BJ (cell line): ENCODE data around the gene MAML3. TPM values are rescaled to one million over a fixed set of nuclear protein-coding genes. Genes with fewer than 3 reads are reported as not detected.

ENCODE experiments used
- CTCF ChIA-PET: fragments of 350-600 bp; formaldehyde crosslinking; extraction: SDS; loops from one replicate; lab custom pipeline; 2021; ENCODE audit warnings: antibody characterized with exemption, inconsistent platforms; lab: Yijun Ruan, JAX
- POLR2A ChIA-PET: fragments of 300-600 bp; sonication (Branson Sonifier 250); formaldehyde crosslinking; extraction: SDS; loops from one replicate; lab custom pipeline; 2021; ENCODE audit warnings: antibody characterized with exemption; lab: Charles Lee
- DNase-seq: peaks from one replicate; pipeline ENCODE4 v3.0.0-alpha.2; 2011; ENCODE audit warnings: low read depth
- H3K27me3 ChIP-seq: 2 replicates; pipeline ENCODE4 v1.6.0; 2011; ENCODE audit warnings: low read length; ENCODE audit not compliant: control insufficient read depth, insufficient read depth
- H3K36me3 ChIP-seq: 2 replicates; pipeline ENCODE4 v1.5.1; 2011; ENCODE audit warnings: low read length; ENCODE audit not compliant: control insufficient read depth, insufficient read depth
- H3K4me3 ChIP-seq: 2 replicates; pipeline ENCODE4 v1.5.1; 2011; ENCODE audit warnings: low read depth, mild to moderate bottlenecking, control low read depth, low read length
- polyA plus RNA-seq: library from polyadenylated mRNA; depleted of rRNA; stranded (reverse); fragments of >200 nt; gene quantifications from 2 replicates; pipeline ENCODE4 v1.2.3, GENCODE V29; 2011
- TF ChIP-seq, protein P1 (sequence below): IDR thresholded peaks from 2 replicates; pipeline ENCODE4 v1.5.1; 2011; ENCODE audit warnings: low read depth, mild to moderate bottlenecking, control low read depth, inconsistent platforms, low read length, moderate library complexity; ENCODE audit not compliant: insufficient read depth

Gene MAML3
- polyA plus RNA-seq, 1 experiment: 1.6 TPM

DNA sequence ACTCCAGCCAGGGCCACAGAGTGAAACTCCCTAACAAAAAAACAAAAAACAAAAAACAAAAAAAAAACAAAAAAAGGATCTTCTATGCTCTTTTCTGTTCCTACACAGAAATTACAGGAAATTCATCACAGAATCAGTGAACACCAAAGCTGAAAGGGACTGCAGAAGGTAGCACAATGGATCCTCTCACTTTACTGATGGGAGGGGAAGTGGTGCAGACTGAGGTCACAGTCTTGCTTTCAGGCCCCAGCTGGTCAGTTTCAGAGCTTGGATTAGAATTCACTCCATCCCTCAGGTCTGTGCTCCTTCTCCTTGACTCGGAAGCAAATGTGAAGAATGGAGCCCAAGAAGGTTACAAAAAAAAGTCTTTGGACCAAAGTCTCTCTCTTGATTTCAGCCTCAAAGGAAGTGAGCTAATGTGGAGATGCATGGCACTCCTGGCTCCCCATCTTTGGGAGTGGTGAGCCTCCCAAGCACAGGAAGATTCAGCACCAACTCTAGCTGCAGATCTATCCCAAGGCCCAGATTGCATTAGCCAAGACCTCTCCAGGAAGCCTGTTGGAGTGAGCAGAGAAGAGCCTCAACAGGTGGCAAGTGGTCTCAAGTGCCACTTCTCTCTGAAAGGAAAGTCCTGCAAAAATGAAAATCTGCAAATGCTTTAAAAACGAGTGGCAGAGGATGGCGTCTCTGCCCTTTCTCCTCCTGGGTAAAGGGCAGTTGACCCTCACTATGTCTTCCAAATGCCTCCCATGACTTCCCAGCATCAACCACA is 176.0 kb downstream of the MAML3 start:
- Histone ChIP-seq H3K36me3 (no peaks in the 10 kb centered on the region), H3K27me3 (no peaks in the 10 kb centered on the region; the same call in 1 of the 2 replicates), H3K4me3 (no peak overlapping the region)
- POLR2A ChIA-PET: no interaction called here
- CTCF ChIA-PET: no interaction called here
- TF ChIP-seq, protein P1, sequence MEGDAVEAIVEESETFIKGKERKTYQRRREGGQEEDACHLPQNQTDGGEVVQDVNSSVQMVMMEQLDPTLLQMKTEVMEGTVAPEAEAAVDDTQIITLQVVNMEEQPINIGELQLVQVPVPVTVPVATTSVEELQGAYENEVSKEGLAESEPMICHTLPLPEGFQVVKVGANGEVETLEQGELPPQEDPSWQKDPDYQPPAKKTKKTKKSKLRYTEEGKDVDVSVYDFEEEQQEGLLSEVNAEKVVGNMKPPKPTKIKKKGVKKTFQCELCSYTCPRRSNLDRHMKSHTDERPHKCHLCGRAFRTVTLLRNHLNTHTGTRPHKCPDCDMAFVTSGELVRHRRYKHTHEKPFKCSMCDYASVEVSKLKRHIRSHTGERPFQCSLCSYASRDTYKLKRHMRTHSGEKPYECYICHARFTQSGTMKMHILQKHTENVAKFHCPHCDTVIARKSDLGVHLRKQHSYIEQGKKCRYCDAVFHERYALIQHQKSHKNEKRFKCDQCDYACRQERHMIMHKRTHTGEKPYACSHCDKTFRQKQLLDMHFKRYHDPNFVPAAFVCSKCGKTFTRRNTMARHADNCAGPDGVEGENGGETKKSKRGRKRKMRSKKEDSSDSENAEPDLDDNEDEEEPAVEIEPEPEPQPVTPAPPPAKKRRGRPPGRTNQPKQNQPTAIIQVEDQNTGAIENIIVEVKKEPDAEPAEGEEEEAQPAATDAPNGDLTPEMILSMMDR: no peak
- DNase-seq: no peak

DNA sequence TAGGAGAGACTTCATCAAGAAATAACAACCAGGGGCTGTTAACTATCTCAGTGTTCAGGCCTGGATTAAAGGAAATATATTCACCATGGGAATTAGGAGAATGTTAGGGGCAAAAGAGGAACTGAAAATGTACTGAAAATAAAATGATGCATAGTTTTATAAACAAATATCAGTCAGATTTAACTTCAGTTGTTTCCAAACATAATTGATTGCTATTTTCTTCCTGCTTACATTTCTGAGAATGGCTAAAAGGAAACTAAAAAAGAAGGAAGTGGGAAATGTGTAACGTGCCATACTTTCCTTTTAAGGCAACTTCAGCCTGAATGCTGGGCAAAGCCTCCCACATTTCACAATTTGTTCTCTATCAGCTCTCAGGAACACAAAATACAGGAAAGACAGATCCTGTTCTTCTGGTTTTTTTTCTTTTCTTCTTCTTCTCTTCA is 178.1 kb downstream of the MAML3 start:
- TF ChIP-seq, protein P1: no peak
- DNase-seq: no peak
- Histone ChIP-seq H3K27me3 (no peaks in the 10 kb centered on the region; the same call in 1 of the 2 replicates), H3K36me3 (no peaks in the 10 kb centered on the region), H3K4me3 (no peak overlapping the region)
- ChIA-PET POLR2A (no interaction called here), CTCF (no interaction called here)

DNA sequence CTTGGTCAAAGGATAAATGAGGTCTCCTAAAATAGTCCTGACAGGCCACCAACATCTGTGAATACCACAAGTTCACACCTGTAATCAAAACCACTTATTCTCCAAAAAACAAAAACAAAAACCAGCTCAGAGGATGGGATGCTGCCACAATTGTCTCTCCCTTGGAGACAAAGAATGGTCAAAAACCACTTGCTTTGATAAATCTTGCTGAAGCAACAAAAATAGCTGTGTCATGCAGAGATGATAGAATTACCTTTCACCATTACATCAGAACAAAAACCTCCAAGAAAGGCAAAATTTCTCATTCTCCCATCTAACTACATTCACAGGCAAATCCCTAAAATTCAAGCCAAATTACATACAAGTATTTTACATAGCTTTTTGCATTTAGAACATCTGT is 180.4 kb downstream of the MAML3 start:
- ChIA-PET POLR2A (no interaction called here), CTCF (interaction anchor here (1.3 kb wide), 1 partner anchor 17 kb away, joined by 5 read pairs; no protein-coding TSS in a partner anchor)
- no peaks in the 10 kb centered on the region for H3K27me3 ChIP-seq
- no peak for DNase-seq
- no peak overlapping the region for H3K4me3 ChIP-seq
- TF ChIP-seq, protein P1: no peak
- no peaks in the 10 kb centered on the region for H3K36me3 ChIP-seq

DNA sequence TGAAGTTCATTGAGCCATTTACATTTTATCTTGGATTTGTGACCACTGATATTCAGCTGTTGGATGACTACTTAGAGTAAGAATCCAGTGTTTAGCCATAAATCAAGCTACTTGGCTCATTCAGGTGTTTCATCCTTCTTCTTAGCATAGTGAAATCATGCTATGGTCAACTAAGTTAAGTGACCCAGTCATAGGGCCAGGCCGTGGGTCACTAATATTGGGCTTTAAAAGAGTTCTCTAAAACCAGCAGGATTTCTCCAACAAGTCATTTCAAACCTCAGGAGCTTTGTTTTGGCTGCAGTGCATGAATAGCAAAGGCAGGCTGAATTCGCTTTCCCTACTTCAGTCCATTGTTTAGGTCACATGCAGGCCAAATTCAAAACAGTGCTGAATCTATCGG is 181.0 kb downstream of the MAML3 start:
- Histone ChIP-seq H3K36me3 (no peaks in the 10 kb centered on the region), H3K4me3 (no peak overlapping the region), H3K27me3 (no peaks in the 10 kb centered on the region)
- TF ChIP-seq, protein P1: no peak
- no peak for DNase-seq
- CTCF ChIA-PET: no interaction called here
- POLR2A ChIA-PET: no interaction called here

DNA sequence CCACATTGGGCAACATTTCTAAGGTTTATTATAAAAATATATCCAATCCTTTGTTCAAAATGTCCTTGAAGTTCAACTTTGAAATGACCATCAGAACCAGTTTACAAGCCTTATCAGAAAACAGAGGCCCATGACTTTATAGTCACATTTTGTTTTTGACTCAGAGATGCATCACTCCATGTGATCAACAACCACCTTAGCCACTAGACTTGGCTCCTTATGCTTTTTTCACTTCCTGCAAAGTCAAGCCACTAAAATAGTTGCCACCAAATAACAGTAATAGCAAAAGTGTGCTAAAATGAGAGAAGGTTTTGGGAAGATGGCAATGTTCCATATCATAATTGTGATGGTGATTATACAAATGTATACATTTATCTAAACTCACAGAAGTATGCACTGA is 181.7 kb downstream of the MAML3 start:
- TF ChIP-seq, protein P1: no peak
- no peaks in the 10 kb centered on the region for H3K27me3 ChIP-seq
- no peak for DNase-seq
- no peak overlapping the region for H3K4me3 ChIP-seq
- CTCF ChIA-PET: no interaction called here
- POLR2A ChIA-PET: no interaction called here
- H3K36me3 ChIP-seq: no peaks in the 10 kb centered on the region
